HEK293 (cell line): ENCODE data around the gene SLC38A1.

Experiments
- ZNF146 ChIP-seq: fragments of 450-650 bp; formaldehyde crosslinking; IDR thresholded peaks from 2 replicates; pipeline ENCODE4 v1.5.1; 2016; ENCODE audit warnings: missing biosample characterization, missing genetic modification characterization
- ZNF155 ChIP-seq: fragments of 450-650 bp; formaldehyde crosslinking; IDR thresholded peaks from 2 replicates; pipeline ENCODE4 v1.5.1; 2016; ENCODE audit warnings: missing biosample characterization, missing genetic modification characterization
- ZNF19 ChIP-seq: fragments of 450-650 bp; formaldehyde crosslinking; IDR thresholded peaks from 2 replicates; pipeline ENCODE4; 2016; ENCODE audit warnings: missing biosample characterization, missing genetic modification characterization, low read depth
- ZNF248 ChIP-seq: fragments of 450-650 bp; formaldehyde crosslinking; IDR thresholded peaks from 2 replicates; pipeline ENCODE4 v1.5.1; 2017; ENCODE audit warnings: missing biosample characterization, missing genetic modification characterization
- ZNF274 ChIP-seq, 2 experiments: fragments of 200-500 bp in 1 of 2; fragments of 450-650 bp in 1 of 2; sonication (Bioruptor generic) in 1 of 2; formaldehyde crosslinking in 1 of 2; IDR thresholded peaks; 2 replicates each; pipeline versions ENCODE4 v1.5.1 to v1.6.1; 2014 to 2016; ENCODE audit warnings: borderline replicate concordance in 1 of 2, inconsistent platforms in 1 of 2, low read length in 1 of 2, missing biosample characterization in 1 of 2, missing genetic modification characterization in 1 of 2
- ZNF768 ChIP-seq: fragments of 450-650 bp; formaldehyde crosslinking; IDR thresholded peaks from 2 replicates; pipeline ENCODE4 v1.5.1; 2018; ENCODE audit warnings: missing biosample characterization, mild to moderate bottlenecking, missing genetic modification characterization
- TF ChIP-seq, protein P1 (sequence below): fragments of 450-650 bp; formaldehyde crosslinking; IDR thresholded peaks from 2 replicates; pipeline ENCODE4 v1.5.1; 2016; ENCODE audit warnings: missing biosample characterization, missing genetic modification characterization

DNA sequence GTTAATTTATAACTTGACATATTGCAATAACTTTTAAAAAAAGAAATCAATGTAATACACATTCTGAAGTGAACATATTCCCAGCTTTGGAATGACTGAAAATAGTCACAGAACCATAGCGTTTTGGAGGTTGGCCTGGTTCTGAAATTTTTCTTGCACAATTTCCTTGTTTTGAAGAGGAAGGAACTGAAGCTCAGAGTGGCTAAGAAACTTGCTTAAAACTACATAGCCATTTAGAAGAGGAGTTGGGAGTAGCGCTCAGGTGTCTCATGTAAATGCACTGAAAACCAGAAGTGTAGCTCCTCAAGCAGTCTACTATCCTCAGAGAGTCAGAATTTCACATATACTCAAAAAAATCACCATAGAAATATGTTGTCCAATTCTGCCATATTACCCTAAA lies 41.2 kb downstream of the SLC38A1 start:
- TF ChIP-seq ZNF248, result no peak
- TF ChIP-seq ZNF768 (tag by site-specific recombination), result no peak
- no peak for TF ChIP-seq ZNF274 (IDR thresholded peaks at IDR 0.05; ENCODE audit: low read length)
- no peak for TF ChIP-seq ZNF274 (tag by site-specific recombination; IDR thresholded peaks at IDR 0.05; ENCODE audit: borderline replicate concordance)
- TF ChIP-seq, protein P1, sequence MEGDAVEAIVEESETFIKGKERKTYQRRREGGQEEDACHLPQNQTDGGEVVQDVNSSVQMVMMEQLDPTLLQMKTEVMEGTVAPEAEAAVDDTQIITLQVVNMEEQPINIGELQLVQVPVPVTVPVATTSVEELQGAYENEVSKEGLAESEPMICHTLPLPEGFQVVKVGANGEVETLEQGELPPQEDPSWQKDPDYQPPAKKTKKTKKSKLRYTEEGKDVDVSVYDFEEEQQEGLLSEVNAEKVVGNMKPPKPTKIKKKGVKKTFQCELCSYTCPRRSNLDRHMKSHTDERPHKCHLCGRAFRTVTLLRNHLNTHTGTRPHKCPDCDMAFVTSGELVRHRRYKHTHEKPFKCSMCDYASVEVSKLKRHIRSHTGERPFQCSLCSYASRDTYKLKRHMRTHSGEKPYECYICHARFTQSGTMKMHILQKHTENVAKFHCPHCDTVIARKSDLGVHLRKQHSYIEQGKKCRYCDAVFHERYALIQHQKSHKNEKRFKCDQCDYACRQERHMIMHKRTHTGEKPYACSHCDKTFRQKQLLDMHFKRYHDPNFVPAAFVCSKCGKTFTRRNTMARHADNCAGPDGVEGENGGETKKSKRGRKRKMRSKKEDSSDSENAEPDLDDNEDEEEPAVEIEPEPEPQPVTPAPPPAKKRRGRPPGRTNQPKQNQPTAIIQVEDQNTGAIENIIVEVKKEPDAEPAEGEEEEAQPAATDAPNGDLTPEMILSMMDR (tag by site-specific recombination), result no peak
- TF ChIP-seq ZNF146, result no peak
- no peak for TF ChIP-seq ZNF19
- TF ChIP-seq ZNF155 (tag by site-specific recombination), result no peak
